GM12878 (cell line): ENCODE results near the gene ICE1. TPM values are rescaled to one million over a fixed set of nuclear protein-coding genes. Genes with fewer than 3 reads are reported as not detected.
A peak's percentile ranks its signal among the peaks of the same experiment; 100 is the strongest.

Experiments
- BMI1 ChIP-seq: fragments of 450-650 bp; IDR thresholded peaks from 2 replicates; pipeline ENCODE4 v1.6.1; 2016; ENCODE audit warnings: mild to moderate bottlenecking, moderate library complexity, borderline replicate concordance
- CBX3 ChIP-seq: fragments of 200-600 bp; sonication (generic); IDR thresholded peaks from 2 replicates; pipeline ENCODE4 v1.6.1; 2016; ENCODE audit warnings: low read depth, borderline replicate concordance
- FOXK2 ChIP-seq: fragments of 450-650 bp; IDR thresholded peaks from 2 replicates; pipeline ENCODE4 v1.6.1; 2017; ENCODE audit warnings: mild to moderate bottlenecking, moderate library complexity
- JUND ChIP-seq: IDR thresholded peaks from 2 replicates; pipeline ENCODE4 v1.6.1; 2012; ENCODE audit warnings: low read depth, mild to moderate bottlenecking, low read length, improper control_type of control experiment, moderate library complexity
- KAT2A ChIP-seq: conservative IDR thresholded peaks from 2 replicates; pipeline ENCODE4 v1.6.1; 2011; ENCODE audit warnings: low read depth, low read length; ENCODE audit not compliant: control insufficient read depth
- LARP7 ChIP-seq: fragments of 450-650 bp; IDR thresholded peaks from 2 replicates; pipeline ENCODE4 v1.6.1; 2017; ENCODE audit warnings: mild to moderate bottlenecking
- MEF2A ChIP-seq: IDR thresholded peaks from 2 replicates; pipeline ENCODE4 v1.6.1; 2011; ENCODE audit warnings: low read depth, mild to moderate bottlenecking, low read length, moderate library complexity; ENCODE audit not compliant: insufficient read depth
- MYC ChIP-seq: IDR thresholded peaks from 2 replicates; pipeline ENCODE4 v1.6.1; 2011; ENCODE audit warnings: mild to moderate bottlenecking, low read length, moderate library complexity, inconsistent platforms; ENCODE audit not compliant: insufficient read depth, insufficient replicate concordance, insufficient read length, severe bottlenecking
- NBN ChIP-seq: fragments of 450-650 bp; IDR thresholded peaks from 2 replicates; pipeline ENCODE4 v1.6.1; 2016
- NR2C1 ChIP-seq: fragments of 450-650 bp; IDR thresholded peaks from 2 replicates; pipeline ENCODE4 v1.6.1; 2017; ENCODE audit warnings: antibody characterized with exemption, mild to moderate bottlenecking, moderate library complexity
- RAD21 ChIP-seq: IDR thresholded peaks from 2 replicates; pipeline ENCODE4 v1.6.1; 2011; ENCODE audit warnings: mild to moderate bottlenecking, low read depth, low read length, moderate library complexity; ENCODE audit not compliant: insufficient read depth
- RB1 ChIP-seq: fragments of 450-650 bp; formaldehyde crosslinking; IDR thresholded peaks from 2 replicates; pipeline ENCODE4 v1.6.1; 2017; ENCODE audit warnings: mild to moderate bottlenecking, borderline replicate concordance
- SKIL ChIP-seq: fragments of 450-650 bp; IDR thresholded peaks from 2 replicates; pipeline ENCODE4 v1.6.1; 2017; ENCODE audit warnings: mild to moderate bottlenecking, low read depth, inconsistent platforms; ENCODE audit not compliant: poor library complexity, severe bottlenecking
- TARDBP ChIP-seq: IDR thresholded peaks from 2 replicates; pipeline ENCODE4 v1.6.1; 2016; ENCODE audit warnings: borderline replicate concordance
- TCF12 ChIP-seq: IDR thresholded peaks from 2 replicates; pipeline ENCODE4 v1.6.1; 2011; ENCODE audit warnings: low read depth, mild to moderate bottlenecking, low read length
- TCF3 ChIP-seq: IDR thresholded peaks from 2 replicates; pipeline ENCODE4 v1.6.1; 2012; ENCODE audit warnings: low read depth, mild to moderate bottlenecking, low read length, borderline replicate concordance; ENCODE audit not compliant: insufficient read depth
- TCF7 ChIP-seq: IDR thresholded peaks from 2 replicates; pipeline ENCODE4 v1.6.1; 2014; ENCODE audit warnings: antibody characterized with exemption, borderline replicate concordance
- USF2 ChIP-seq: IDR thresholded peaks from 2 replicates; pipeline ENCODE4 v1.6.1; 2011; ENCODE audit warnings: low read depth, low read length, improper control_type of control experiment, borderline replicate concordance
- YY1 ChIP-seq: IDR thresholded peaks from 2 replicates; pipeline ENCODE4 v1.6.1; 2011; ENCODE audit warnings: low read depth, mild to moderate bottlenecking, low read length
- ZNF207 ChIP-seq: fragments of 450-650 bp; IDR thresholded peaks from 2 replicates; pipeline ENCODE4 v1.6.1; 2014; ENCODE audit warnings: antibody characterized with exemption, mild to moderate bottlenecking, borderline replicate concordance
- polyA plus RNA-seq, 11 experiments: library from polyadenylated mRNA; depleted of rRNA in 4 of 11; unstranded in 6 of 11; stranded (reverse) in 5 of 11; fragments of >200 nt; fragmentation: Nextera tagmentation in 4 of 11; fragmentation: Illumina TruSeq in 1 of 11; extraction: Ambion mirVana in 4 of 11; extraction: Trizol in 1 of 11; gene quantifications; 1 replicate in 1 of 11; 2 replicates in 10 of 11; pipeline versions ENCODE4 v1.2.1 to v1.2.3, GENCODE V29; 2011 to 2016; ENCODE audit warnings: inconsistent platforms in 2 of 11, missing spikeins in 2 of 11, low read depth in 1 of 11
- total RNA-seq, 4 experiments: library from RNA; depleted of rRNA in 3 of 4; stranded (reverse); fragments of >200 nt in 3 of 4; fragmentation: Illumina TruSeq in 1 of 4; extraction: Trizol in 1 of 4; gene quantifications; 2 replicates each; pipeline versions ENCODE4 v1.2.1 to v1.2.3, GENCODE V29; 2013 to 2021

Gene ICE1
- total and polyA plus RNA-seq, 10 of the 15 experiments (the other 5 are each of a cell fraction or from before 2014, with no cell fraction given), result 3.8 to 31.4 (median 18.9) TPM

- TF ChIP-seq SKIL (no peak), RAD21 (no peak), JUND (no peak), YY1 (no peak), TCF3 (no peak), NR2C1 (peak; percentile 6; the same call in 1 of the 2 replicates), LARP7 (no peak), CBX3 (no peak), KAT2A (no peak), NBN (no peak), TCF7 (no peak), FOXK2 (peak; percentile 51; the same call in 1 of the 2 replicates), MYC (no peak), ZNF207 (no peak), USF2 (no peak), RB1 (no peak), BMI1 (peak; percentile 68; the same call in 1 of the 2 replicates), MEF2A (no peak), TARDBP (no peak), TCF12 (peak; percentile 50; the same call in 1 of the 2 replicates)
These were observed 2.2 kb upstream of the ICE1 start (continued) for GRCh38 chr5:5420251-5420650.
